Measurements from ENCODE around the gene TACR2. TPM values are rescaled to one million over a fixed set of nuclear protein-coding genes. Genes with fewer than 3 reads are reported as not detected.

TACR2 gene
- total and polyA plus RNA-seq, 2 of the 13 experiments (the other 11 are each of a cell fraction or from before 2014, with no cell fraction given), result 0.04 TPM; not detected in 1

DNA sequence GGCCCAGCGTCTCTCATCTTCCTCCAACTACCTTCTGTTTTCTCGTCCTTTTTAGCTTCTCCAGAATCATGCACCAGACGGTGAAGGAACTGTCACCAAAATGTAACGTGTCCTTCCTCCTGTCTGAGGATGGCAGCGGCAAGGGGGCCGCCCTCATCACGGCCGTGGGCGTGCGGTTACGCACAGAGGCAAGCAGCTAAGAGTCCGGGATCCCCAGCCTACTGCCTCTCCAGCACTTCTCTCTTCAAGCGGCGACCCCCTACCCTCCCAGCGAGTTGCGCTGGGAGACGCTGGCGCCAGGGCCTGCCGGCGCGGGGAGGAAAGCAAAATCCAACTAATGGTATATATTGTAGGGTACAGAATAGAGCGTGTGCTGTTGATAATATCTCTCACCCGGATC lies 15.8 kb downstream of the TACR2 start:
- Histone ChIP-seq H3K27me3 (ENCODE audit: control insufficient read depth in 1 of 2, insufficient read depth in 2 of 2, low read length in 2 of 2) (peaks cover 0 to 17% of the 10 kb centered on the region in 2 experiments; a peak in 1 of 5 replicates), H3K9ac (ENCODE audit: insufficient read depth, low read depth, low read length) (no peak overlapping the region), H3K4me3 (replicated peaks in 1 of 3; ENCODE audit: insufficient read depth in 1 of 3, low read depth in 2 of 3, low read length in 3 of 3) (no peak overlapping the region), H2AFZ (ENCODE audit: low read length) (no peak overlapping the region), H3K4me1 (ENCODE audit: insufficient read depth, low read length) (no peaks in the 10 kb centered on the region), H3K4me2 (ENCODE audit: low read depth, low read length) (no peak overlapping the region), H3K36me3 (replicated peaks in 1 of 2; ENCODE audit: control insufficient read depth in 1 of 2, insufficient read depth in 2 of 2, low read length in 2 of 2) (no peaks in the 10 kb centered on the region), H4K20me1 (ENCODE audit: insufficient read depth, low read length) (no peaks in the 10 kb centered on the region), H3K9me3 (ENCODE audit: low read length) (no peaks in the 10 kb centered on the region), H3K27ac (ENCODE audit: extremely low read length, insufficient read depth, low read length) (no peak overlapping the region), H3K79me2 (ENCODE audit: insufficient read depth, low read length) (no peaks in the 10 kb centered on the region)
- POLR2A ChIA-PET, result no interaction called here
- TF ChIP-seq ELF1 (CRISPR knock-in tag; IDR thresholded peaks at IDR 0.05), result no peak
- no peak for TF ChIP-seq MEIS2 (CRISPR knock-in tag; IDR thresholded peaks at IDR 0.05)
- TF ChIP-seq, protein P1, sequence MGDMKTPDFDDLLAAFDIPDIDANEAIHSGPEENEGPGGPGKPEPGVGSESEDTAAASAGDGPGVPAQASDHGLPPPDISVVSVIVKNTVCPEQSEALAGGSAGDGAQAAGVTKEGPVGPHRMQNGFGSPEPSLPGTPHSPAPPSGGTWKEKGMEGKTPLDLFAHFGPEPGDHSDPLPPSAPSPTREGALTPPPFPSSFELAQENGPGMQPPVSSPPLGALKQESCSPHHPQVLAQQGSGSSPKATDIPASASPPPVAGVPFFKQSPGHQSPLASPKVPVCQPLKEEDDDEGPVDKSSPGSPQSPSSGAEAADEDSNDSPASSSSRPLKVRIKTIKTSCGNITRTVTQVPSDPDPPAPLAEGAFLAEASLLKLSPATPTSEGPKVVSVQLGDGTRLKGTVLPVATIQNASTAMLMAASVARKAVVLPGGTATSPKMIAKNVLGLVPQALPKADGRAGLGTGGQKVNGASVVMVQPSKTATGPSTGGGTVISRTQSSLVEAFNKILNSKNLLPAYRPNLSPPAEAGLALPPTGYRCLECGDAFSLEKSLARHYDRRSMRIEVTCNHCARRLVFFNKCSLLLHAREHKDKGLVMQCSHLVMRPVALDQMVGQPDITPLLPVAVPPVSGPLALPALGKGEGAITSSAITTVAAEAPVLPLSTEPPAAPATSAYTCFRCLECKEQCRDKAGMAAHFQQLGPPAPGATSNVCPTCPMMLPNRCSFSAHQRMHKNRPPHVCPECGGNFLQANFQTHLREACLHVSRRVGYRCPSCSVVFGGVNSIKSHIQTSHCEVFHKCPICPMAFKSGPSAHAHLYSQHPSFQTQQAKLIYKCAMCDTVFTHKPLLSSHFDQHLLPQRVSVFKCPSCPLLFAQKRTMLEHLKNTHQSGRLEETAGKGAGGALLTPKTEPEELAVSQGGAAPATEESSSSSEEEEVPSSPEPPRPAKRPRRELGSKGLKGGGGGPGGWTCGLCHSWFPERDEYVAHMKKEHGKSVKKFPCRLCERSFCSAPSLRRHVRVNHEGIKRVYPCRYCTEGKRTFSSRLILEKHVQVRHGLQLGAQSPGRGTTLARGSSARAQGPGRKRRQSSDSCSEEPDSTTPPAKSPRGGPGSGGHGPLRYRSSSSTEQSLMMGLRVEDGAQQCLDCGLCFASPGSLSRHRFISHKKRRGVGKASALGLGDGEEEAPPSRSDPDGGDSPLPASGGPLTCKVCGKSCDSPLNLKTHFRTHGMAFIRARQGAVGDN (CRISPR knock-in tag; IDR thresholded peaks at IDR 0.05), result no peak
- TF ChIP-seq HDAC2 (CRISPR knock-in tag; IDR thresholded peaks at IDR 0.05), result no peak
- TF ChIP-seq GZF1 (CRISPR knock-in tag; IDR thresholded peaks at IDR 0.05), result no peak
- no peak for TF ChIP-seq TSC22D2 (CRISPR knock-in tag; IDR thresholded peaks at IDR 0.05; ENCODE audit: borderline replicate concordance)
- no peak for TF ChIP-seq SNAPC2 (CRISPR knock-in tag; IDR thresholded peaks at IDR 0.05)
- TF ChIP-seq, protein P2, sequence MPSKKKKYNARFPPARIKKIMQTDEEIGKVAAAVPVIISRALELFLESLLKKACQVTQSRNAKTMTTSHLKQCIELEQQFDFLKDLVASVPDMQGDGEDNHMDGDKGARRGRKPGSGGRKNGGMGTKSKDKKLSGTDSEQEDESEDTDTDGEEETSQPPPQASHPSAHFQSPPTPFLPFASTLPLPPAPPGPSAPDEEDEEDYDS (CRISPR knock-in tag; IDR thresholded peaks at IDR 0.05), result no peak
- no peak for TF ChIP-seq GATAD1 (CRISPR knock-in tag; IDR thresholded peaks at IDR 0.05)
- TF ChIP-seq, protein P3, sequence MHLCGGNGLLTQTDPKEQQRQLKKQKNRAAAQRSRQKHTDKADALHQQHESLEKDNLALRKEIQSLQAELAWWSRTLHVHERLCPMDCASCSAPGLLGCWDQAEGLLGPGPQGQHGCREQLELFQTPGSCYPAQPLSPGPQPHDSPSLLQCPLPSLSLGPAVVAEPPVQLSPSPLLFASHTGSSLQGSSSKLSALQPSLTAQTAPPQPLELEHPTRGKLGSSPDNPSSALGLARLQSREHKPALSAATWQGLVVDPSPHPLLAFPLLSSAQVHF (CRISPR knock-in tag; IDR thresholded peaks at IDR 0.05), result no peak
- TF ChIP-seq ATAD3A (CRISPR knock-in tag; IDR thresholded peaks at IDR 0.05), result no peak
- TF ChIP-seq PHB2 (IDR thresholded peaks at IDR 0.05; ENCODE audit: partially characterized antibody), result no peak
- no peak for TF ChIP-seq ELF4 (CRISPR knock-in tag; IDR thresholded peaks at IDR 0.05; ENCODE audit: borderline replicate concordance)
- no peak for FAIRE-seq
- no peak for DNase-seq (ENCODE audit: low spot score)
- CTCF ChIA-PET (ENCODE audit: low intra/inter-chr PET ratio, low total read pairs), result no interaction called here
- 65% methylated on average over 23 of the region's 23 CpGs for WGBS (ENCODE audit: low lambda C conversion rate)
- intact Hi-C loops (cut with micrococcal nuclease; ENCODE audit: unreplicated experiment), result no loop called here
- BruUV-seq (replicated peaks), result no TSS peak
- no peak for ATAC-seq
- in situ Hi-C loops (cut with HindIII; ENCODE audit: extremely low pct_ligation_motif_present, low pct_unique_long_range_greater_than_20kb), result no loop called here

Measured in HepG2 (cell line).